NCI-H2171 treated with DMSO at 0.1 percent for 48 hours (cell line): ENCODE data around the gene RUSC1.
"Not testable (repeated sequence)": the region's sequence is repeated elsewhere in the genome, so short reads cannot be mapped to it uniquely, and the experiment has no call there.

Experiments
- DNase-seq: peaks from one replicate; lab custom pipeline; 2025; lab: John Stamatoyannopoulos, UW

Gene RUSC1

GRCh38 chr1:155322953-155323728 is 2.4 kb downstream of the RUSC1 start:
- peak; percentile 70 for DNase-seq

GRCh38 chr1:155323729-155324036 is 3.0 kb downstream of the RUSC1 start:
- DNase-seq, result peak; percentile 73

- DNase-seq, result peak; percentile 95
Observed at GRCh38 chr1:155324037-155324716, 3.5 kb downstream of the RUSC1 start.

GRCh38 chr1:155324717-155325602 is 4.3 kb downstream of the RUSC1 start:
- peak; percentile 36 for DNase-seq

GRCh38 chr1:155325603-155325893 is 4.9 kb downstream of the RUSC1 start:
- DNase-seq, result no peak

GRCh38 chr1:155326020-155326526 is 5.4 kb downstream of the RUSC1 start:
- DNase-seq, result no peak

GRCh38 chr1:155326631-155327037 is 5.9 kb downstream of the RUSC1 start:
- DNase-seq, result no peak

GRCh38 chr1:155327981-155328380 is 7.3 kb downstream of the RUSC1 start:
- DNase-seq, result no peak

- not testable (repeated sequence) for DNase-seq
Observed at GRCh38 chr1:155328856-155329255, 8.2 kb downstream of the RUSC1 start.

GRCh38 chr1:155329980-155330598 is 9.4 kb downstream of the RUSC1 start:
- no peak for DNase-seq

GRCh38 chr1:155334962-155335361 is 14.3 kb downstream of the RUSC1 start:
- no peak for DNase-seq

- no peak for DNase-seq
Observed at GRCh38 chr1:155339515-155340097, 18.9 kb downstream of the RUSC1 start.

- no peak for DNase-seq
Observed at GRCh38 chr1:155342842-155343241, 22.1 kb downstream of the RUSC1 start.

GRCh38 chr1:155352631-155353030 is 31.9 kb downstream of the RUSC1 start:
- no peak for DNase-seq

GRCh38 chr1:155360051-155360450 is 39.4 kb downstream of the RUSC1 start:
- DNase-seq, result no peak

GRCh38 chr1:155379180-155379579 is 58.5 kb downstream of the RUSC1 start:
- no peak for DNase-seq

- peak; percentile 24 for DNase-seq
Observed at GRCh38 chr1:155379631-155380090, 59.0 kb downstream of the RUSC1 start.
